Erythroblast (primary cell): ENCODE results near the gene PLA2G6.

Experiments used
- GATA1 ChIP-seq: IDR thresholded peaks from 2 replicates; pipeline ENCODE4 v1.6.1; 2011; ENCODE audit warnings: low read depth, mild to moderate bottlenecking, control low read depth, low read length, moderate library complexity
- POLR2A ChIP-seq: IDR thresholded peaks from 2 replicates; pipeline ENCODE4 v1.6.1; 2011; ENCODE audit warnings: mild to moderate bottlenecking, low read length

DNA sequence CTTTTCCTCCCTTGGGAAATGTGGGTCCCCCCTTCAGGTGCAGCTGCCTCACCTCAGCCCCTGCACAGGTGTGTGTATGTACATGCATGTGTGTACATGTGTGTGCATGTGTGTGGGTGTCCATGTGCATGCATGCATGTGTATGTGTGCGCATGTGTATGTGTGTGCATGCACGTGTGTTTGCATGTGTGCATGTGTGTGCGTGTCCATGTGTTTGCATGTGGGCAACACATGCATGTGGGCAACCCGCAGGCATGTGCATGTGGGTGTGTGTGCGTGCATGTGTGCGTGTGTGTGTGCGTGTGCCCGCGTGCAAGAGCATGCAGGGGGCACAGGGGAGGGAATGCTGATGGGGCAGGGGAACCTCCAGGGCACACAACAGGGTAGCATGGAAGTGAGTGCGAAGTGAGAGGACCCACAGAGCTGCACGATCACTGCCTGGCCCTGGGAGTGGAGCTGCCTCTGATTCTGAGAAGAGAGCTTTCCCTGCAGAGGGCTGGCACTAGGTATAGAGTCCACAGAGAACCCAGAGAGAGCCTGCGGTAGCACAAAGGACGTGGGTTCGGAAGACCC is 56.5 kb downstream of the PLA2G6 start:
- no peak for TF ChIP-seq POLR2A
- TF ChIP-seq GATA1, result no peak
